Activated naive CD4-positive, alpha-beta T cell (primary cell): Measurements from ENCODE around the gene DRC7.
"Not testable (repeated sequence)": the region's sequence is repeated elsewhere in the genome, so short reads cannot be mapped to it uniquely, and the experiment has no call there.

Experiments used
- DNase-seq, 4 experiments: peaks; one replicate each; lab custom pipeline; 2025; lab: John Stamatoyannopoulos, UW

DRC7 gene

DNA sequence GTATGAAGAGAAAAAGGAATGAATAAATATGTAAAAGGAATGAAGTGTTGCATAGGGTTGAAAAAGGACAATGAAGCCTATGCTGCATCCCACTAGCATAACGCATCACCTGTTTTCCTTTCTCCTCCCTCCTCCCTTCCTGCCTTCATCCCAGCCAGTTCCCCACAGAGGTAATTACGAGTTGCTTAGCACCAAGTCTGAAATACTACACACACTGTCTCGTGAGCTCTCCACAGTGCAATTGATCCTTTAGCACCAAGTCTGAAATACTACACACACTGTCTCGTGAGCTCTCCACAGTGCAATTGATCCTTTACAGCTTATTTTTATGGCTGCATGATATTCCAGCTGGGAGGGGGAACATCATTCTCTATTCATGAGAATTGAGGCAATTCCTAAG lies 1.1 kb upstream of the DRC7 start:
- DNase-seq = no peak

DNA sequence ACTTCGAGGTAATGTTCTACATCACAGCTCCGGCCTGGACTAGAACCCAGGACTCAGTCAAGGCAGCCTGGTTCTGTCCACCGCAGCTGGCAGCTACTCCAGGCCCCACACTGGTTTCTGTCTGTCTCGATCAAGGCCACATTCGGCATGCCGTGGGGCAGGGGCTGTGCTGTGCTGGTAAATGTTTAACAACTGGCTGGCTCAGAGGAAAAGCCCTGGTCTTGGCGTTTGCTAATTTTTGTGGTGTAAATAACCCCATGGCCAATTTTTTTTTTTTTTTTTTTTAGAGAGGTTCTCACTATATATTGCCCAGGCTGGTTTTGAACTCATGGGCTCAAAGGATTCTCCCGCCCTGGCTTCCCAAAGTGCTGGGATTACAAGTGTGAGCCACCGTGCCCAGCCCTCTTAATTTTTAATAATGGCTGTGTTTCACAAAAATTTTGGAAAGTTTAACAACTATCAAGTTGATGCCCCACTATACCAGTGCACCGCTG lies 328 bp upstream of the DRC7 start:
- no peak for DNase-seq

DNA sequence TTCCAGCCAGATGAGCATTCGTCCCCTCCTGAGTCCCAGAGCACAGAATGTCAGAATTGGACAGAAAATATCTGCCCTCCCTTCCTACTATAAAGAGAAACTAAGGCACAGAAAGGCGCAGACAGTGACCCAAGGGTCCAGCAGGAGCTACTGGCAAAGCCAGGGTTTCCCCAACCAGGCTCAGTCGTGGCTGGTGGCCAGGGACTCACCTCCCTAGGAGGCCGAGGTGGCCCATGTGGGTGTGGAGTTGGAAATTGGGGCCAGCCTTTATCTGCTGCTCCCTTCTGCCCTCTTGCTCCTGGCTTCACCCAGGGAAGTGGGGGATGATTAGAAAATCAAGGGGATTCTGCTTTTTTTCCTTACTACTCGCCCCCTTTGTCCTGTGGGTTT lies 1.1 kb downstream of the DRC7 start:
- no peak for DNase-seq

DNA sequence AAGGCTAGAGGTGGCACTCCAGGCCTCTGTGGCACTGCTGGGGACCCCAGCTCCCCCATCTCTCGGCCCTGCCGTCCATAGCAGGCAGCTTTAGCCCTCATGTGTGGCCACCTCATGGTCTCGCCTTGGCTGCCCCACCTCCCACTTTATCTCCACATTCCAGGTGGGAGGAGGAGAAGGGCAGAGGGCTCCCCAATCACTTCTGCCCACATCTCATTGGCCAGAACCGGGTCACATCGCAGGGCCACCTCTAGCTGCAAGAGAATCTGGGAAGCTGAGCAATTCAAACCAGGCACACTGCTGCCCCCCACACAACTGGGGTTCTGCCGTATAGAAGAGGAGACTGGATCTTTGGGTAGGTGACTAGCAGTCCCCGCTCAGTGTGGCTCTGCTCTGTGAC lies 1.6 kb downstream of the DRC7 start:
- no peak for DNase-seq

DNA sequence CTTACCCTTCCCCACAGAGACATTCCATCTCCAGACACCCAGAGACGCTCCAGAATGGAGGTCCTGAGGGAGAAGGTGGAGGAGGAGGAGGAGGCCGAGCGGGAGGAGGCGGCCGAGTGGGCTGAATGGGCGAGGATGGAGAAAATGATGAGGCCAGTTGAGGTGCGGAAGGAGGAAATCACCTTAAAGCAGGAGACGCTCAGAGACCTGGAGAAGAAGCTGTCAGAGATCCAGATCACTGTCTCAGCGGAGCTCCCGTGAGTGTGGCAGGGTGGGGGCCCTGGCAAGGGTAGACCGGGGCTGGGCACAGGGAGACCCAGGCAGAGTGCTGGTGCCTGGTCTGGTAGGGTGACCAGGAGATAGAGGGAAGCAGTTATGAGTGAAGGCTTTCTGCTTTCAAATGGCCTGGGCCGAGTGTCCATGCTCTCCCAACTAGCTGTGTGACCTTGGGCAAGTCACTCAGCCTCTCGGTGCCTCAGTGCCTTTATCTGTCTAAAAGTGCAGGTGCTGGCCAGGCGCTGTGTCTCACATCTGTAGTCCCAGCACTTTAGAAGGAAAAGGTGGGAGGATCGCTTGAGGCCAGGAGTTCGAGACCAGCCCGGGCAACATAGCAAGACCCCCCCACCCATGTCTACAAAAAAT lies 3.4 kb downstream of the DRC7 start:
- DNase-seq = no peak

DNA sequence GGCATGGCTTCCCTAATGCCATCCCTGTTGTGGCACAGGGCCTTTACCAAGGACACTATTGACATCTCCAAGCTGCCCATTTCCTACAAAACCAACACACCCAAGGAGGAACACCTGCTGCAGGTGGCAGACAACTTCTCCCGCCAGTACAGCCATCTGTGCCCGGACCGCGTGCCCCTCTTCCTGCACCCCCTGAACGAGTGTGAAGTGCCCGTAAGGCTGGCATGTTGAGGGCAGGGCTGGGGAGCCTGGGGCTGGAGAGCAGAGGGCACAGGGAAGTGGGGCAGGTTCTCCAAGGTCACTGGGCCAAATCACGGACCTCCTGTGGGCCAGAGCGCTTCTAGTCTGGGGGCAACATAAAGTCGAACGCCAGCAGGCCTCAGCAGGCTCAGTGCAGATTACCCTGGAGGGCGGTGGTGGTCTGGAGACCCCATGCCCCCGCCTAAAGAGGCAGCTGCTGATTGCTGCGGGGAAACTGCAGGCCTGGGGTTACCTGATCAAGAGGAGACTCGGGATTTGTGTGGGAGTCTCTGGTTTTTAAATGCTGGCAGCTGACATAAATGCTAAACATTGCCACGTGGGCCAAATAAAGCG lies 4.3 kb downstream of the DRC7 start:
- DNase-seq = no peak

DNA sequence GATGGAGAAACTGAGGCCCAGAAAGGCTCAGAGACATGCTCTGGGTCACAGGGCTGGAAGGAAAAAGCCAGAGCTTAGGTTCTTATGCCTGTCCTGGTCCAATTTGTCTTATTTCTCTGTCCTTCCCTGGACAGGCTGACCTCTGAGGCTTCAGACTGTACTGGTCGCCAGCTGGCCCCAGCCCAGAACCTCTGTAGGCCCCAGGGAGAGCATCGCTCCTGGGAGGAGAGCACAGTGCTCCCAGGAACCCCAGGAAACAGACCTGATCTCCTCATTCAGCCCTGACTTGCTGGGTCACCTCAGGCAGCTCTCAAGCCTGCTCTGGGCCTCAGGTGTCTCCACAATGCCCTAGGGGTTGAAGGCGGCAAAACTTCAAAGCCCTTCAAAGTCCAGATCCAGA lies 4.9 kb downstream of the DRC7 start:
- DNase-seq = no peak

DNA sequence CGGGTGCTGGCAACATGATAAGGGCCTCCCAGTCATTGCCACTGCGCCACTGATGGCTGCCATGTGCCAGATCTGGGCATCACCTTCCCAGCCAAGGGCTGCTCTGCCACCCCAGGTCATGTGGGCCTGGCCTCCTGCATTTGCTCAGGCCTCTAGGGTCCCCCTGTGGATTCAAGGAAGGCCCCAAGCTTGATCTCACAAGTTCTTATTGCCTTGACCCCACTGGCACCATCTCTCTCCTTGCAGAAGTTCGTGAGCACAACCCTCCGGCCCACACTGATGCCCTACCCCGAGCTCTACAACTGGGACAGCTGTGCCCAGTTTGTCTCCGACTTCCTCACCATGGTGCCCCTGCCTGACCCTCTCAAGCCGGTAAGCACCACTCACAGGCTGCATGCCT lies 5.3 kb downstream of the DRC7 start:
- no peak for DNase-seq

DNA sequence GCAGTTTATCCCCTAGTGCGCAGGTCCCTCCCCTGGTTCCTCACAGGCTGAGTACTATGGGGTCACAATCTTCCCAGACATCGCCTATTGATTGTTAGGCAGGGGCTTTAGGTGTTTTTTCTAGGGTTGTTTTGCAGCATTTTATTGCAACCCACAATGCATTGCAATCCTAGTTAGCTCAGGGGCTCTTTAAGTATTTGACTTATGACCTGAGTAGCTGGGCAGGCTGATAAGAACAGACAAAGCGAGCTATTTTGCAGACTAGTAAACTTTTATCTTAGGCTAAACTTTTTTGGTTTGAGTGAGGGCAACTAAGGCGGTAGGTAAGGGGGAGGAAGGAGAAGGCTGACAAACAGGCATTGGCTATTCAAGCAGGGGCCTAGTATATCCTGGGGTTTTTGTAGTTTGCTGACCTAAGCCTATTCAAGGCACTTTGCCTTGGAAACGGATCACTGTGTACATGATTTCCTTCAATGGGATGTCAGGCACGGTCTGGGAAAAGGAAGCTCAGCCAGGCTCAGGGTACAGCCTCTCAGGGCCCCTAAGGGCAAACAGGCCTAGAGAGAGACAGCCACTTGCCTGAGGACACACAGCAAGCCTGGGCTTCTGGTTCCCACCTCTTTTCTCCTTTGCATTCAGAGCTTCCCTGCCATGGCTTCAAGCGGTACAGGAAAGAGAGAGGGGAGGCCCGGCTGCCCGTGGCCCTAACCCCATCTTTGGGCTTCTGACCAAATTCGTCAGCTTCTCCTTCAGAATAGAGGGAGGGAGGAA lies 6.4 kb downstream of the DRC7 start:
- DNase-seq = no peak

DNA sequence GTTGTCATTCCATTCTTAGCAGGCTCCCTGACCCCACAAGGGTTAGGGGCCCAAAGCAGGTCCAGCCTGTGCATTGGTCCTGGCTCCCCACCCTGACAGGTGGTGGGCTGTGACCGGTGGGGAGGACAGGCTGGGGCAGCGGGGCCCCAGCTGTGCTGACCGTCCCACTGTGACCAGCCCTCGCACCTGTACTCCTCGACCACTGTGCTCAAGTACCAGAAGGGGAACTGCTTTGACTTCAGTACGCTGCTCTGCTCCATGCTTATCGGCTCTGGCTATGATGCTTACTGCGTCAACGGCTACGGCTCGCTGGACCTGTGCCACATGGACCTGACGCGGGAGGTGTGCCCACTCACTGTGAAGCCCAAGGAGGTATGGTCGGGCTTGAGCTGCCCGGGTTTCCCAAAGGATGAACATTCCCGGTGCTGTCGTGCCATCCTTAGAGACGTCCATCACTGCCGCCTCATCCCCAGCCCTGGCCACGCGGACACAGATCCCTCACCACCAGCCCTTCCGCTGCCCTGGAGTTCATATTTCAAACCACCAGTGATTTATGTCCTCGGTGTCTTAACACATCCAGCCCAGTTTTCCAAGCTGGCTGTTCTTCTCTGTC lies 7.3 kb downstream of the DRC7 start:
- DNase-seq = no peak

DNA sequence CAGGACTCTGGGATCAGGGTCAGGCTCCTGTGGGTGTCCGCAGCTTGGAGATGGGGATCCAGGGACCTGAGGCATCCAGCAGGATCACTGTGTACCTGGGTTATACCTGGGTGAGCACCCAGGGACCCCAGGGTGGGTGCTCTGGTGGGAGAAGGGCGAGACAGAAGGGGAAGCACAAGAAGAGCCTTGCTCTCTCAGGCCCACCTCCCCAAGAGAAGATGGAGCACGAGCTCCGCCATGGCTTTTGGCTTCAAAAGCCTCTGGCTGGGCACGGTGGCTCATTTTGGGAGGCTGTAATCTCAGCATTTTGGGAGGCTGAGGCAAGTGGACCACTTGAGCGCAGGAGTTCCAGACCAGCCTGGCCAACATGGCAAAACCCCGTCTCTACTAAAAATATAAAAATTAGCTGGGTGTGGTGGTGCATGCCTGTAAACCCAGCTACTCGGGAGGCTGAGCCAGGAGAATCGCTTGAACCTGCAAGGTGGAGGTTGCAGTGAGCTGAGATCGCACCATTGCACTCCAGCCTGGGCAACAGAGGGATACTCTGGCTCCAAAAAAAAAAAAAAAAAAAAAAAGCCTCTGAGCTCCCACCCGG lies 8.9 kb downstream of the DRC7 start:
- DNase-seq = no peak

DNA sequence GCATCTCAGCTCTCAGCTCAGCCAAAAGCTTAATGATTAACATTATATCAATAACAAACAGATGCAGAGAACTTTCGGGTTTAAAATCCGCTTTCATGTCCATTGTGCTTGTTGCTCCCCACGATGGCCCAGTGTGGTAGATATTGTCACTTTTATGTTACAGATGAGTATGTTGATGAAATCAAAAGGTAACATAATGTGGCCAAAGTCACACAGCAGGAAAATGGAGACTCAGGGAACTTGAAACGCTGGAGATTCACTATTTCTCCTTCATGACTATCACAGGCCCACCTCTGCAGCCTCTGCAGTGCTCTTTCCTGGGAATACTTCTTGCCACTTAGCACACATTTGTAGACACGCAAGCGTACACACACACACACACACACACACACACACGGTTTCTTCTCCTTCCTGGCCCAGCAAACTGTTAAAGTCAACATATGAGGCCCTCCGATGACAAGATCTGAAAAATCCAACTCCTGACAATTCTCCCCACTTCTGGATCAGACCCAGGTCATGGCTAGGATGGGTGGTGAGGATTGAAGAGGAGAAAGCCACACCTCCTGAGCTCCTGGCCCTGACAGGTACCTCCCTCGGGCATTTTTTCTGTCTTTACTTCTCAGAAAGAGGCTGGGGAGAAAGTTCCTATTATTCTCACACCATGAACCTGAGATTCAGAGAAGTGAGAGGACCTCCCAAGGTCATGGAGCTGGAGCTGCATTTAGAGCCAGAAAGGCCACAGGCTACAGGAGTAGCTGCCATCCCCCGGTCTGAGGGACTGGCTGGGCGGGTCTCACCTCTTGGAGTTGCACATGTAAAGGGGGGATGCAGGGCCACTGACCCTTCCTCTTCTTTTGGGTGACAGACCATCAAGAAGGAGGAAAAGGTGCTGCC lies 9.7 kb downstream of the DRC7 start:
- no peak for DNase-seq

DNA sequence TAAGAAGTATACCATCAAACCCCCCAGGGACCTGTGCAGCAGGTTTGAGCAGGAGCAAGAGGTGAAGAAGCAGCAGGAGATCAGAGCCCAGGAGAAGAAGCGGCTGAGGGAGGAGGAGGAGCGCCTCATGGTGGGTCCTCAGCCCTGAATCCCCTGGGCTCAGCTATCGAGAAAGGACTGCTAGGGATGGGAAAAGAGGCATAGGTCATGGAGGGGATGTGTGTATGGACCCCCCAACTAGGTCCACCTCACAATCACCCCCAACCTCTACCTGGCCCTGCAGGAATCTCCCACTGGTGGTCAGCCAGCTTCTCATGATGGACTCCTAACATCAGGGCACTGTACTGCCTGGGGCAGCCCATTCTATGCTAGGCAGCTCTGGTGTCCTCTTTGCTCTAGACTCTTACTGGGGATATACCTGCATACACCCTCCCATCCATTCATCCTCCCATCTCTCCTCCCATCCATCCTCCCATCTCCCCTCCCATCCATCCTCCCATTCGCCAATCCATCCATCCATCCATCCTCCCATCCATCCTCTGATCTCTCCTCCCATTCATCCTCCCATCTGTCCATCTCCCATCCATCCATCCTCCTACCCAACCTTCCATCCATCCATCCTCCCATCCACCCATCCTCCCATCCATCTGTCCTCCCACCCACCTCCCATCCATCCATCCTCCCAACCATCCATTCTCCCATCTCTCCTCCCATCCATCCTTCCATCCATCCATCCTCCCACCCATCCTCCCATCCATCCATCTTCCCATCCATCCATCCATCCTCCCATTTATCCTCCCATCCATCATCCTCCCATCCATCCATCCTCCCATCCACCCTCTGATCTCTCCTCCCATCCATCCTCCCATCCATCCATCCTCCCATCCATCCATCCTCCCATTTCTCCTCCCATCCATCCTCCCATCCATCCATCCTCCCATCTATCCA lies 10.6 kb downstream of the DRC7 start:
- no peak for DNase-seq

DNA sequence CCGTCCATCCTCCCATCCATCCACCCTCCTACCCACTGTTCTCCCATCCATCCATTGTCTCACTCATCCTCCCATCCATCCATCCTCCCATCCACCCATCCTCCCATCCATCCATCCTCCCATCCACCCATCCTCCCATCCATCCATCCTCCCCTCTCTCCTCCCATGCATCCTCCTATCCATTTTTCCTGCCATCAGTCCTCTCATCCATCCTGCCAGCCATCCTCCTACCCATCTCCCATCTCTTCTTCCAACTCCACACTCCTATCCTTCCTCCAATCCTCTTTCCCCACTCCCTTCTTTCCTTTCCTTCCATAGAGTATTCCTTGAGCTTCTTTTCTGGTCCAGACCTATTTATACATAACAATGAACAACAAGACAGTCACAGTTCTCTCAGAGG lies 12.1 kb downstream of the DRC7 start:
- DNase-seq = no peak

DNA sequence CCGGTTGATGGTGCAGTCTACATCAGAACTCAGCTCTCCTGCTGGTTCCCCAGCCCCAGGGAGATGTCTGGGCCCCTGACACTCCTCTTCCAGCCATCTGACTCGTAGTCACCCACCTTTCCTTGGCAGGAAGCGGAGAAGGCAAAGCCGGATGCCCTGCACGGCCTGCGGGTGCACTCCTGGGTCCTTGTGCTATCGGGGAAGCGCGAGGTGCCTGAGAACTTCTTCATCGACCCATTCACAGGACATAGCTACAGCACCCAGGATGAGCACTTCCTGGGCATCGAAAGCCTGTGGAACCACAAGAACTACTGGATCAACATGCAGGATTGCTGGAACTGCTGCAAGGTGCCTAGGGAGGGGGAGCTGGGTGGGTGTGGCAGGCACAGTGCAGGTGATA lies 12.7 kb downstream of the DRC7 start:
- DNase-seq = no peak

DNA sequence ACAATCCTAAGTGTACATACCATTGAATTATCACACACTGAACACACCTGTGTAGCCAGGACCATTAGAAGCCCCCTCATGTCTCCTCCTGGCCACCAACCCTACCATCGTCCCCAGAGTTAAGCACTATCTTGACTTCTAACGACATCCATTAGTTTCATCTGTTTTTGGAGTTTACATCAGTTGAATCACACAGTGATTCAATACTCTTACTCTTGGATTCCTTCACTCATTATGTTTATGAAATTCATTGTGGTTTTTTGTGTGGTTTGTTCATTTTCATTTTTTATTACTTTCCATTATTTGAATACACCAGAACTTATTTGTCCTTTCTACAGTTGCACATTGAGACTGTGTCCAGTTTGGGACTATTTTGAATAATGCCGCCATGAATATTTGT lies 13.6 kb downstream of the DRC7 start:
- DNase-seq = no peak

DNA sequence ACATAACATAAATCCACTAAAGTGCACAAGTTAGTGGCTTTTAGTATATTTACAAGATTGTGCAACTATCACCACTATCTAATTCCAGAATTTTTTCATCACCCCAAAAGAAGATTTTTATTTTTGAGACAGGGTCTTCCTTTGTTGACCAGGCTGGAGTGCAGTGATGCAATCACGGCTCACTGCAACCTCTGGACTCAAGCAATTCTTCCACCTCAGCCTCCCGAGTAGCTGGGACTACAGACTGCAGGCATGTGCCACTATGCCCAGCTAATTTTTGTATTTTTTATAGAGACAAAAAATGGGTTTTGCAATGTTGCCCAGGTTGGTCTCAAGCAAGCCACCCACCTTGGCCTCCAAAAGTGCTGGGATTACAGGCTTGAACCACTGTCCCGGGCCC lies 15.1 kb downstream of the DRC7 start:
- DNase-seq = no peak

DNA sequence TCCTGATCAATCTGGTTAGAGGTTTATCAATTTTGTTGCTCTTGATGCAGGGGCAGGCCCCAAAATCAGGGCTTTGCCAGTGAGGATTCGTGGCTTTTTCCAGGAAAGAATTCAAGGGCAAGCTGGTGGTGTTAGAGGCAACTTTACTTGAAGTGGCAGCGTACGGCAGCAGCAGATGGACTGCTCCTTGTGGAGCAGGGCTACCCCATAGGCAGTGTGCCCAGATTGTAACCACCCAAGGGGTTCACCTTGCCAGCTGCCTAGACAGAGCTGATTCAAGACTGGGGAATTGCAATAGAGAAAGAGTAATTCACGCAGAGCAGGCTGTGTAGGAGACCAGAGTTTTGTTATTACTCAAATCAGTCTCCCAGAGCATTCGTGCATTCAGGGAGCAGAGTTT lies 16.7 kb downstream of the DRC7 start:
- no peak for DNase-seq

DNA sequence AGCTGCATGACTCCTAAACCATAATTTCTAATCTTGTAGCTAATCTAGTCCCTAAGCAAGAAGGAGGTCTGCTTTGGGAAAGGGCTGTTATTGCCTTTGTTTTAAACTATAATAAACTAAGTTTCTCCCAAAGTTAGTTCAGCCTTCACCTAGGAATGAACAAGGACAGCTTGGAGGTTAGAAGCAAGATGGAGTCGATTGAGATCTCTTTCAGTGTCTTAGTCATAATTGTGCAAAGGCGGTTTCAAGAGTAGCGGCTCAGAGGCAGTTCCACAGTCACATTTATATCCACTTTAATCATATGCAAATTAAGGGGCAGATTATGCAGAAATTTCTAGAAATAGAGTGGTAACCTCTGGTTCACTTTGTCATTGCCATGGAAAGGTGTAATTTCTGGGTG lies 17.4 kb downstream of the DRC7 start:
- no peak for DNase-seq

DNA sequence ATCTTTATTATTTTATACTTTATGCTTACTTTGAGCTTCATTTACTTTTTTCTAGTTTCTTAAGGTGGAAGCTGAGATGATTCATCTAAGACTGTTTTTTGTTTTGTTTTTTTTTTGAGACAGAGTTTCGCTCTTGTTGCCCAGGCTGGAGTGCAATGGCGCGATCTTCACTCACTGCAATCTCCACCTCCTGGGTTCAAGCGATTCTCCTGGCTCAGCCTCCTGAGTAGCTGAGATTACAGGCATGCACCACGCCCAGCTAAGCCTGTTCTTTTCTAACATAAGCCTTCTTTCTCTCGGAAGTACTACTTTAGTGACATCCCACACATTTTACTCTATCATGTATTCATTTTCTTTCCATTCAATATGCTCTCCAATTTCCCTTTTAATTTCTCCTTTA lies 18.0 kb downstream of the DRC7 start:
- not testable (repeated sequence) for DNase-seq
